Thoracic aorta (tissue), 2 donors: ENCODE data around the gene FBXL19. TPM values are rescaled to one million over a fixed set of nuclear protein-coding genes. Genes with fewer than 3 reads are reported as not detected.

Experiments used
- ATAC-seq: fragments of 150-250 bp; one replicate; pipeline ENCODE4 v1.8.0; 2017; ENCODE audit warnings: low read depth; ENCODE audit not compliant: insufficient number of reproducible peaks, low FRiP score
- DNase-seq: peaks from one replicate; pipeline ENCODE4 v3.0.0-alpha.2; 2020; ENCODE audit warnings: low spot score
- H3K27ac ChIP-seq, 2 donors: fragments of 200-600 bp; sonication (generic); 1 replicate in 1 of 2; 2 replicates in 1 of 2; pipeline ENCODE4 v1.5.1; 2016; ENCODE audit warnings: mild to moderate bottlenecking in 2 of 2, moderate library complexity in 2 of 2
- H3K27me3 ChIP-seq: fragments of 200-600 bp; sonication (generic); replicated peaks from 2 replicates; pipeline ENCODE4 v1.6.0; 2016; ENCODE audit warnings: mild to moderate bottlenecking; ENCODE audit not compliant: insufficient read depth
- H3K36me3 ChIP-seq: fragments of 200-600 bp; sonication (generic); one replicate; pipeline ENCODE4 v1.5.1; 2016
- H3K4me1 ChIP-seq, 2 donors: fragments of 200-600 bp; sonication (generic); 1 replicate in 1 of 2; 2 replicates in 1 of 2; pipeline versions ENCODE4 v1.5.1 to v1.6.0; 2016; ENCODE audit warnings: low read depth in 2 of 2, mild to moderate bottlenecking in 1 of 2; ENCODE audit not compliant: control insufficient read depth in 1 of 2
- H3K4me3 ChIP-seq: fragments of 200-600 bp; sonication (generic); 2 replicates; pipeline ENCODE4 v1.5.1; 2016; ENCODE audit warnings: mild to moderate bottlenecking
- H3K9me3 ChIP-seq: fragments of 200-600 bp; sonication (generic); 2 replicates; pipeline ENCODE4 v1.5.1; 2016
- CTCF ChIP-seq: fragments of 200-600 bp; sonication (generic); IDR thresholded peaks from one replicate; pipeline ENCODE4 v1.5.1; 2019; ENCODE audit warnings: antibody characterized with exemption
- total RNA-seq, 2 donors: library from RNA; depleted of rRNA; stranded (reverse); fragments of >200 nt; gene quantifications; one replicate each; pipeline versions ENCODE4 v1.1.0 to v1.2.3, GENCODE V29; 2016

FBXL19 gene
- total RNA-seq, 2 donors from 2014 or later: 14.5 to 18.7 TPM

- DNase-seq: no peak
- no peaks in the 10 kb centered on the region for H3K9me3 ChIP-seq
- H3K4me1 ChIP-seq: no peaks in the 10 kb centered on the region
- H3K36me3 ChIP-seq: peaks cover 61% of the 10 kb centered on the region
- H3K4me3 ChIP-seq: no peak overlapping the region
- TF ChIP-seq CTCF: no peak
- no peaks in the 10 kb centered on the region for H3K27me3 ChIP-seq
- H3K27ac ChIP-seq: no peak overlapping the region
- no peak for ATAC-seq
These were observed 54.1 kb downstream of the FBXL19 start for GRCh38 chr16:30977502-30977901.

- no peak for TF ChIP-seq CTCF
- H3K4me3 ChIP-seq: no peak overlapping the region
- H3K4me1 ChIP-seq: no peaks in the 10 kb centered on the region
- peaks cover 50% of the 10 kb centered on the region for H3K36me3 ChIP-seq
- no peak for DNase-seq
- no peak for ATAC-seq
- no peaks in the 10 kb centered on the region for H3K9me3 ChIP-seq
- H3K27ac ChIP-seq: no peak overlapping the region
- H3K27me3 ChIP-seq: no peaks in the 10 kb centered on the region
These were observed 56.0 kb downstream of the FBXL19 start for GRCh38 chr16:30979170-30980022.

- H3K4me1 ChIP-seq: no peaks in the 10 kb centered on the region
- ATAC-seq (no peak), DNase-seq (no peak)
- TF ChIP-seq CTCF: no peak
- H3K9me3 ChIP-seq: no peaks in the 10 kb centered on the region
- no peak overlapping the region for H3K27ac ChIP-seq
- peaks cover 50% of the 10 kb centered on the region for H3K36me3 ChIP-seq
- no peaks in the 10 kb centered on the region for H3K27me3 ChIP-seq
- no peak overlapping the region for H3K4me3 ChIP-seq
These were observed 56.6 kb downstream of the FBXL19 start for GRCh38 chr16:30980023-30980371.

- Histone ChIP-seq H3K4me3 (no peak overlapping the region), H3K27me3 (no peaks in the 10 kb centered on the region), H3K36me3 (peaks cover 49% of the 10 kb centered on the region), H3K27ac (no peak overlapping the region), H3K9me3 (no peaks in the 10 kb centered on the region), H3K4me1 (peaks cover 0 to 4% of the 10 kb centered on the region in 2 donors)
- ATAC-seq (no peak), DNase-seq (no peak)
- TF ChIP-seq CTCF: no peak
These were observed 57.1 kb downstream of the FBXL19 start for GRCh38 chr16:30980434-30980833.

GRCh38 chr16:30980959-30981358 is 57.6 kb downstream of the FBXL19 start:
- no peak overlapping the region for H3K4me3 ChIP-seq
- no peaks in the 10 kb centered on the region for H3K27me3 ChIP-seq
- H3K9me3 ChIP-seq: no peaks in the 10 kb centered on the region
- no peak for DNase-seq
- peaks cover 44% of the 10 kb centered on the region for H3K36me3 ChIP-seq
- peaks cover 0 to 9% of the 10 kb centered on the region in 2 donors for H3K4me1 ChIP-seq
- no peak for ATAC-seq
- no peak overlapping the region for H3K27ac ChIP-seq
- no peak for TF ChIP-seq CTCF
